AG04449 (cell line): ENCODE measurements around the gene IFT57.

Experiments
- CTCF ChIA-PET: fragments of 350-600 bp; formaldehyde crosslinking; extraction: SDS; loops from one replicate; lab custom pipeline; 2021; ENCODE audit warnings: antibody characterized with exemption; lab: Yijun Ruan, JAX
- POLR2A ChIA-PET: fragments of 400-600, 350-600 bp; formaldehyde crosslinking; extraction: SDS; loops from one replicate; lab custom pipeline; 2020; ENCODE audit warnings: antibody characterized with exemption, inconsistent platforms; lab: Yijun Ruan, JAX
- DNase-seq: peaks from one replicate; pipeline ENCODE4 v3.0.0-alpha.2; 2010; ENCODE audit warnings: low read depth, low spot score
- H3K4me3 ChIP-seq: 2 replicates; pipeline ENCODE4 v1.5.1; 2011; ENCODE audit warnings: low read depth, mild to moderate bottlenecking, control low read depth, low read length
- CTCF ChIP-seq: IDR thresholded peaks from one replicate; pipeline ENCODE4 v1.5.1; 2011; ENCODE audit warnings: mild to moderate bottlenecking, moderate library complexity, low read length, control low read depth, inconsistent platforms; ENCODE audit not compliant: insufficient read depth; ENCODE audit errors: missing control alignments

IFT57 gene

DNA sequence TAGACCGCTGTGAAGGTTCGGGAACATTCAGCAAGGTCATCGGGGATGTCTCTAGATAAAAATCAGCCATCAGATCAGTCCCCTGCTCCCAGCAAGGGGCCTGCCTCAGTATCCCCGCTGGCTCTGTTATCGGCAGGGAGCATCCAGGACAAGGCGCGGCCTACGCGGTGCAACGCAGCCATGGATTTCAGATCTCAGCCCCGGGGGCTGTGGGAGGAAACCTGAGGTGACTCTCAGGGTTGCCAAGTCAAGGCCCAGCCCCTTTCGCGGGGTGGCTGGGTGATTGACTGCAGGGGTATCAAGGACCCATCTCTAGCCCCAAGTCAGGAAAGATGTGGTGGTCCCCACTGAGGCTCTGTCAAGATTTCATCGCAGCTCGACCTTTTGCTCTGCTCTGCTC lies 108.2 kb downstream of the IFT57 start:
- TF ChIP-seq CTCF: no peak
- no peak for DNase-seq
- CTCF ChIA-PET: interaction anchor here (1.2 kb wide), 1 partner anchor 11 kb away, joined by 3 read pairs; no protein-coding TSS in a partner anchor
- POLR2A ChIA-PET: no interaction called here
- no peak overlapping the region for H3K4me3 ChIP-seq

DNA sequence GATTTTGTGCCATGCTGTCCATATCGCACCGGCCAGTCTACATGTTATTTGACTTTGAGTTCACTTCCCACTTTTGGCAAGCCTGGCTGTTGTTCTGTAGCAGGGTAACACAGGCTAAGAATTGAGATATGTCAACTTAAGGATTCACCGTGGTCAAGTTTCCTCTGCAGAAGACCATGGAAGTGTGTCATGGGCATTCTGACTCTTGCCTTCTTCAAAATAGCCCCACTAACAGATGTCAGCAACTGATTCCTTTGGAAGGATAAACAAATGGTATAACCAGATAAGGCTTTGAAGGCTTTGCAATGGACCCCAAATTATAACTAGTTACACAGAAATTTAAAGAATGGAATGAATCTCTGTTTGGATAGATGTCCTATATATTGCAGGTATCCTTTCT lies 111.3 kb downstream of the IFT57 start:
- ChIA-PET CTCF (no interaction called here), POLR2A (no interaction called here)
- TF ChIP-seq CTCF: no peak
- H3K4me3 ChIP-seq: no peak overlapping the region
- DNase-seq: no peak
